M059J (cell line): ENCODE results near the gene ZNF486. TPM values are rescaled to one million over a fixed set of nuclear protein-coding genes. Genes with fewer than 3 reads are reported as not detected.
"Not testable (repeated sequence)": the region's sequence is repeated elsewhere in the genome, so short reads cannot be mapped to it uniquely, and the experiment has no call there.

Source experiments
- DNase-seq: peaks from one replicate; pipeline ENCODE4 v3.0.0-alpha.2; 2012; ENCODE audit warnings: low read depth
- total RNA-seq: library from RNA; depleted of rRNA; stranded (reverse); fragments of >200 nt; shearing (Covaris generic); gene quantifications from 2 replicates; pipeline ENCODE4 v1.2.3, GENCODE V29; 2014; rRNA removed

ZNF486 gene
- total RNA-seq, 1 experiment from 2014 or later: 4.8 TPM

- no peak for DNase-seq
These were observed 66.1 kb downstream of the ZNF486 start for GRCh38 chr19:20233105-20233504.

- DNase-seq: no peak
These were observed 68.1 kb downstream of the ZNF486 start for GRCh38 chr19:20235156-20235555.

GRCh38 chr19:20237773-20238623, 71.0 kb downstream of the ZNF486 start:
- peak; percentile 62 for DNase-seq

- DNase-seq: no peak
These were observed 76.6 kb downstream of the ZNF486 start for GRCh38 chr19:20243629-20244028.

GRCh38 chr19:20244356-20244755, 77.3 kb downstream of the ZNF486 start:
- peak; percentile 1 for DNase-seq

- DNase-seq: no peak
These were observed 78.3 kb downstream of the ZNF486 start for GRCh38 chr19:20245309-20245708.

GRCh38 chr19:20247016-20247683, 80.1 kb downstream of the ZNF486 start:
- DNase-seq: no peak

GRCh38 chr19:20248258-20248657, 81.2 kb downstream of the ZNF486 start:
- not testable (repeated sequence) for DNase-seq

Other genes with a start within 250 kb of the ZNF486 start
- 1.3 and 3.2 TPM in 2 replicates for gene ZNF682, start 127.7 kb upstream of the ZNF486 start, total RNA-seq
- gene ZNF90, start 89.2 kb upstream of the ZNF486 start, total RNA-seq: 0.42 and 0.49 TPM in 2 replicates